GM23248 (cell line): Measurements from ENCODE around the gene SOWAHC. TPM values are rescaled to one million over a fixed set of nuclear protein-coding genes. Genes with fewer than 3 reads are reported as not detected.
A peak's percentile ranks its signal among the peaks of the same experiment; 100 is the strongest.

ENCODE experiments used
- DNase-seq: peaks from one replicate; pipeline ENCODE4 v3.0.0-alpha.2; 2015
- H2AFZ ChIP-seq: fragments of 200-600 bp; sonication (generic); 2 replicates; pipeline ENCODE4 v1.6.1; 2016; ENCODE audit warnings: antibody characterized with exemption
- H3F3A ChIP-seq: fragments of 200-600 bp; sonication (generic); 2 replicates; pipeline ENCODE4 v1.6.1; 2016; ENCODE audit warnings: mild to moderate bottlenecking, antibody characterized with exemption, mixed run types; ENCODE audit not compliant: insufficient read depth
- H3K27ac ChIP-seq: fragments of 200-600 bp; sonication (generic); 2 replicates; pipeline ENCODE4 v1.5.1; 2016; ENCODE audit warnings: mild to moderate bottlenecking
- H3K27me3 ChIP-seq: fragments of 200-600 bp; sonication (generic); replicated peaks from 2 replicates; pipeline ENCODE4 v1.6.1; 2016; ENCODE audit warnings: mild to moderate bottlenecking; ENCODE audit not compliant: insufficient read depth
- H3K36me3 ChIP-seq: fragments of 200-600 bp; sonication (generic); 2 replicates; pipeline ENCODE4 v1.6.1; 2016; ENCODE audit warnings: low read depth, mild to moderate bottlenecking
- H3K4me1 ChIP-seq: fragments of 200-600 bp; sonication (generic); 2 replicates; pipeline ENCODE4 v1.6.1; 2016; ENCODE audit warnings: mild to moderate bottlenecking; ENCODE audit not compliant: insufficient read depth
- H3K4me2 ChIP-seq: fragments of 200-600 bp; sonication (generic); one replicate; pipeline ENCODE4 v1.6.1; 2016; ENCODE audit warnings: mild to moderate bottlenecking; ENCODE audit not compliant: unreplicated experiment
- H3K4me3 ChIP-seq: fragments of 200-600 bp; sonication (generic); 2 replicates; pipeline ENCODE4 v1.5.1; 2016; ENCODE audit warnings: mild to moderate bottlenecking
- H3K79me2 ChIP-seq: fragments of 200-600 bp; sonication (generic); 2 replicates; pipeline ENCODE4 v1.6.1; 2016; ENCODE audit warnings: mild to moderate bottlenecking; ENCODE audit not compliant: insufficient read depth
- H3K9ac ChIP-seq: fragments of 200-600 bp; sonication (generic); 2 replicates; pipeline ENCODE4 v1.6.1; 2016; ENCODE audit warnings: mild to moderate bottlenecking
- H3K9me2 ChIP-seq: fragments of 200-600 bp; sonication (generic); 2 replicates; pipeline ENCODE4 v1.6.1; 2016; ENCODE audit warnings: mixed run types, mild to moderate bottlenecking, moderate library complexity; ENCODE audit not compliant: insufficient read depth
- H3K9me3 ChIP-seq: fragments of 200-600 bp; sonication (generic); one replicate; pipeline ENCODE4 v1.6.1; 2017; ENCODE audit warnings: low read depth
- H4K20me1 ChIP-seq: fragments of 200-600 bp; sonication (generic); 2 replicates; pipeline ENCODE4 v1.6.0; 2016; ENCODE audit not compliant: insufficient read depth
- EZH2 ChIP-seq: fragments of 200-600 bp; sonication (generic); IDR thresholded peaks from 2 replicates; pipeline ENCODE4 v1.6.1; 2018; ENCODE audit warnings: antibody characterized with exemption, mild to moderate bottlenecking; ENCODE audit not compliant: insufficient read depth, poor library complexity, severe bottlenecking
- EZH2phosphoT487 ChIP-seq: fragments of 200-600 bp; sonication (generic); IDR thresholded peaks from 2 replicates; pipeline ENCODE4 v1.6.1; 2018; ENCODE audit warnings: antibody characterized with exemption, moderate library complexity, mild to moderate bottlenecking, low read depth; ENCODE audit not compliant: insufficient read depth
- WGBS, 2 experiments: methylation state at CpG; one replicate each; pipeline ENCODE4 v1.1.6; 2015 to 2017; ENCODE audit warnings: low lambda C conversion rate in 2 of 2, low coverage in 1 of 2; ENCODE audit errors: missing lambda C conversion rate in 2 of 2; 5-methylcytosine and 5-hydroxymethylcytosine counted together
- in situ Hi-C: fragments of 300-500 bp; cut with MboI; formaldehyde crosslinking; loops from 2 replicates; pipeline ENCODE4 v1.15.0; 2020
- polyA plus RNA-seq: library from polyadenylated mRNA; unstranded; fragments of >200 nt; fragmentation: Nextera tagmentation; extraction: Ambion mirVana; gene quantifications from 2 replicates; pipeline ENCODE4 v1.2.1, GENCODE V29; 2016
- total RNA-seq: library from RNA; depleted of rRNA; stranded (reverse); fragments of >200 nt; shearing (Covaris generic); gene quantifications from 2 replicates; pipeline ENCODE4 v1.2.3, GENCODE V29; 2014

The SOWAHC gene
- total and polyA plus RNA-seq, 2 experiments from 2014 or later, result 19.8 to 46.0 TPM

- peaks cover 9% of the 10 kb centered on the region; the same call in 1 of the 2 replicates for H3K4me1 ChIP-seq
- no peaks in the 10 kb centered on the region for H3K27me3 ChIP-seq
- no peak for DNase-seq
Observed at GRCh38 chr2:109586687-109587086, 27.5 kb upstream of the SOWAHC start.

GRCh38 chr2:109591206-109591605 lies 23.0 kb upstream of the SOWAHC start:
- H3K9ac ChIP-seq, result no peak overlapping the region
- no peak overlapping the region for H3K27ac ChIP-seq
- no peaks in the 10 kb centered on the region for H3K9me3 ChIP-seq
- H3K4me3 ChIP-seq, result no peak overlapping the region
- H3K36me3 ChIP-seq, result 0 out of 2 replicates have a peak, but pooled peaks cover 7% of the 10 kb centered on the region
- no peak overlapping the region for H2AFZ ChIP-seq
- H3K4me1 ChIP-seq, result peaks cover 9% of the 10 kb centered on the region
- H3F3A ChIP-seq, result no peaks in the 10 kb centered on the region
- in situ Hi-C loops, result no loop called here
- no peaks in the 10 kb centered on the region for H3K9me2 ChIP-seq
- H3K4me2 ChIP-seq, result no peak overlapping the region
- TF ChIP-seq EZH2 (no peak), EZH2phosphoT487 (no peak)
- H3K27me3 ChIP-seq, result no peaks in the 10 kb centered on the region
- peaks cover 100% of the 10 kb centered on the region for H3K79me2 ChIP-seq
- DNase-seq, result peak; percentile 36
- H4K20me1 ChIP-seq, result no peaks in the 10 kb centered on the region

More at GRCh38 chr2:109586687-109587086, 27.5 kb upstream of the SOWAHC start:
- H4K20me1 ChIP-seq, result 0 out of 2 replicates have a peak, but pooled peaks cover 7% of the 10 kb centered on the region
- peaks cover 12% of the 10 kb centered on the region for H3K36me3 ChIP-seq
- no peak overlapping the region for H3K4me3 ChIP-seq
- in situ Hi-C loops, result no loop called here
- H3K9ac ChIP-seq, result no peak overlapping the region
- H3K27ac ChIP-seq, result no peak overlapping the region
- peaks cover 100% of the 10 kb centered on the region for H3K79me2 ChIP-seq
- H3K4me2 ChIP-seq, result no peak overlapping the region
- H3K9me2 ChIP-seq, result no peaks in the 10 kb centered on the region
- TF ChIP-seq EZH2phosphoT487, result no peak
- no peak for TF ChIP-seq EZH2
- H3F3A ChIP-seq, result no peaks in the 10 kb centered on the region
- H3K9me3 ChIP-seq, result no peaks in the 10 kb centered on the region
- no peak overlapping the region for H2AFZ ChIP-seq

GRCh38 chr2:109592905-109593304 lies 21.3 kb upstream of the SOWAHC start:
- WGBS, 2 experiments, result 65 to 72% methylated on average over 3 of the region's 3 CpGs

GRCh38 chr2:109594246-109594885 lies 19.8 kb upstream of the SOWAHC start:
- in situ Hi-C loops, result no loop called here
- WGBS, 2 experiments, result 92 to 94% methylated on average over 16 of the region's 16 CpGs
- H3K79me2 ChIP-seq, result peaks cover 100% of the 10 kb centered on the region

More at GRCh38 chr2:109592905-109593304, 21.3 kb upstream of the SOWAHC start:
- H3K4me2 ChIP-seq, result no peak overlapping the region
- TF ChIP-seq EZH2, result no peak
- TF ChIP-seq EZH2phosphoT487, result no peak
- no peaks in the 10 kb centered on the region for H3K9me3 ChIP-seq
- peaks cover 100% of the 10 kb centered on the region for H3K79me2 ChIP-seq
- 0 out of 2 replicates have a peak, but pooled peaks cover 7% of the 10 kb centered on the region for H3K36me3 ChIP-seq
- no peaks in the 10 kb centered on the region for H3K9me2 ChIP-seq
- H3K4me1 ChIP-seq, result peaks cover 9% of the 10 kb centered on the region
- DNase-seq, result no peak
- H3F3A ChIP-seq, result no peaks in the 10 kb centered on the region
- in situ Hi-C loops, result no loop called here
- H3K27me3 ChIP-seq, result no peaks in the 10 kb centered on the region
- no peak overlapping the region for H3K27ac ChIP-seq
- no peak overlapping the region for H2AFZ ChIP-seq
- no peak overlapping the region for H3K4me3 ChIP-seq
- H4K20me1 ChIP-seq, result no peaks in the 10 kb centered on the region
- no peak overlapping the region for H3K9ac ChIP-seq

More at GRCh38 chr2:109594246-109594885, 19.8 kb upstream of the SOWAHC start:
- H4K20me1 ChIP-seq, result no peaks in the 10 kb centered on the region
- no peaks in the 10 kb centered on the region for H3K9me2 ChIP-seq
- H3K4me2 ChIP-seq, result no peak overlapping the region
- DNase-seq, result no peak
- no peaks in the 10 kb centered on the region for H3K27me3 ChIP-seq
- H3K4me1 ChIP-seq, result peaks cover 9% of the 10 kb centered on the region
- H3F3A ChIP-seq, result no peaks in the 10 kb centered on the region
- H2AFZ ChIP-seq, result no peak overlapping the region
- no peak overlapping the region for H3K4me3 ChIP-seq
- no peak for TF ChIP-seq EZH2
- TF ChIP-seq EZH2phosphoT487, result no peak
- 0 out of 2 replicates have a peak, but pooled peaks cover 7% of the 10 kb centered on the region for H3K36me3 ChIP-seq
- no peaks in the 10 kb centered on the region for H3K9me3 ChIP-seq
- no peak overlapping the region for H3K27ac ChIP-seq
- H3K9ac ChIP-seq, result no peak overlapping the region
